Measurements from ENCODE around the gene DNAJC7. TPM values are rescaled to one million over a fixed set of nuclear protein-coding genes. Genes with fewer than 3 reads are reported as not detected.

DNAJC7 gene
- total and polyA plus RNA-seq, 9 of the 15 experiments (the other 6 are each of a cell fraction or from before 2014, with no cell fraction given): 85.8 to 262 (median 157) TPM

DNA sequence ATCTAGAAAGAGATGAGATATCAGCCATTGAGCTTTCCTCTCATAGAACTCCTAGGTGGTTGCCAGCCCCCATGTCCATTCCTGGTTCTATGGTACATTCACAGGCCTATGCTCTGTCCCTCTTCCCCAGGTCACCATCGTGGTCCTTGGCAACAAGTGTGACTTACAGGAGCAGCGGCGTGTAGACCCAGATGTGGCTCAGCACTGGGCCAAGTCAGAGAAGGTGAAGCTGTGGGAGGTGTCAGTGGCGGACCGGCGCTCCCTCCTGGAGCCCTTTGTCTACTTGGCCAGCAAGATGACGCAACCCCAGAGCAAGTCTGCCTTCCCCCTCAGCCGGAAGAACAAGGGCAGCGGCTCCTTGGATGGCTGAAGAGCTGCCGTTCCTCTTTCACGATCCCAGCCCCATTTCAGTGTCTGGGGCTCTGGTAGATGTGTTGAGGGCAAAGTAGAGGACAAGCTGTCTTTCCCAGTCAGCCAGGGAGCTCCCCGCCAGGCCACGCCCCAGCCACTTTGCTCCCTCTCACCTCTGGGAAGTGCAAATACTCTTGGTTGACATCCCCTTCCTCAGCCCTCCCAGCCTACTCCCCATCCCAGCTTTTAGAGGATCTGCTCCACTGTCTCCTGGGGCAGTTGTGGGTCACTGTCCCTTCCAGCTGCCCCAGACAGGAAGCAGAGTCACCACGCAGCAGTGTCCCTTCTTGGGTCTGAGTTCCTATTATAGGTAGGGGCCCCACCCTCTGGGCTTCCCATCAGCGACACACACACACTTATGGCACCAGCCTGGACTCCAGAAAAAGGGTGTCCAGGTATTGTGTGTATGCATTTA is 6.5 kb upstream of the DNAJC7 start (continued):
- TF ChIP-seq, protein P1, sequence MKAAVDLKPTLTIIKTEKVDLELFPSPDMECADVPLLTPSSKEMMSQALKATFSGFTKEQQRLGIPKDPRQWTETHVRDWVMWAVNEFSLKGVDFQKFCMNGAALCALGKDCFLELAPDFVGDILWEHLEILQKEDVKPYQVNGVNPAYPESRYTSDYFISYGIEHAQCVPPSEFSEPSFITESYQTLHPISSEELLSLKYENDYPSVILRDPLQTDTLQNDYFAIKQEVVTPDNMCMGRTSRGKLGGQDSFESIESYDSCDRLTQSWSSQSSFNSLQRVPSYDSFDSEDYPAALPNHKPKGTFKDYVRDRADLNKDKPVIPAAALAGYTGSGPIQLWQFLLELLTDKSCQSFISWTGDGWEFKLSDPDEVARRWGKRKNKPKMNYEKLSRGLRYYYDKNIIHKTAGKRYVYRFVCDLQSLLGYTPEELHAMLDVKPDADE (conservative IDR thresholded peaks at IDR 0.05; ENCODE audit: control insufficient read depth, low read depth, low read length): no peak
- TF ChIP-seq ZFP1 (CRISPR knock-in tag; IDR thresholded peaks at IDR 0.05) (no peak), ZC3H8 (IDR thresholded peaks at IDR 0.05) (no peak), SMC3 (conservative IDR thresholded peaks at IDR 0.05; ENCODE audit: insufficient read depth, low read depth, low read length) (no peak), SIN3B (IDR thresholded peaks at IDR 0.05; ENCODE audit: low read depth) (no peak), HDAC2 (IDR thresholded peaks at IDR 0.05) (0 out of 2 replicates have a peak, but pooled peaks have one; percentile 40), ADNP (tag; IDR thresholded peaks at IDR 0.05) (no peak), NELFE (IDR thresholded peaks at IDR 0.05; ENCODE audit: insufficient read depth, insufficient read length) (no peak), E2F3 (CRISPR knock-in tag; IDR thresholded peaks at IDR 0.05) (0 out of 2 replicates have a peak, but pooled peaks have one; percentile 3), ZNF583 (CRISPR knock-in tag; IDR thresholded peaks at IDR 0.05) (peak; percentile 95), ZNF143 (CRISPR knock-in tag; IDR thresholded peaks at IDR 0.05) (no peak), FOSL1 (tag; conservative IDR thresholded peaks at IDR 0.05) (no peak), EZH2 (IDR thresholded peaks at IDR 0.05; ENCODE audit: borderline replicate concordance, low read depth, low read length) (no peak), SRF (CRISPR knock-in tag; IDR thresholded peaks at IDR 0.05) (peak in 1 of 2 experiments; percentile 65; a peak in 1 of 4 replicates), NUFIP1 (IDR thresholded peaks at IDR 0.05; ENCODE audit: partially characterized antibody) (no peak), SREBF2 (CRISPR knock-in tag; IDR thresholded peaks at IDR 0.05) (no peak), ARID1B (IDR thresholded peaks at IDR 0.05) (peak; percentile 61; the same call in 1 of the 2 replicates), SLC30A9 (CRISPR knock-in tag; IDR thresholded peaks at IDR 0.05) (no peak), SPI1 (IDR thresholded peaks at IDR 0.05; ENCODE audit: borderline replicate concordance, low read depth, low read length) (peak; percentile 72; the same call in 1 of the 2 replicates)
- TF ChIP-seq, protein P2, sequence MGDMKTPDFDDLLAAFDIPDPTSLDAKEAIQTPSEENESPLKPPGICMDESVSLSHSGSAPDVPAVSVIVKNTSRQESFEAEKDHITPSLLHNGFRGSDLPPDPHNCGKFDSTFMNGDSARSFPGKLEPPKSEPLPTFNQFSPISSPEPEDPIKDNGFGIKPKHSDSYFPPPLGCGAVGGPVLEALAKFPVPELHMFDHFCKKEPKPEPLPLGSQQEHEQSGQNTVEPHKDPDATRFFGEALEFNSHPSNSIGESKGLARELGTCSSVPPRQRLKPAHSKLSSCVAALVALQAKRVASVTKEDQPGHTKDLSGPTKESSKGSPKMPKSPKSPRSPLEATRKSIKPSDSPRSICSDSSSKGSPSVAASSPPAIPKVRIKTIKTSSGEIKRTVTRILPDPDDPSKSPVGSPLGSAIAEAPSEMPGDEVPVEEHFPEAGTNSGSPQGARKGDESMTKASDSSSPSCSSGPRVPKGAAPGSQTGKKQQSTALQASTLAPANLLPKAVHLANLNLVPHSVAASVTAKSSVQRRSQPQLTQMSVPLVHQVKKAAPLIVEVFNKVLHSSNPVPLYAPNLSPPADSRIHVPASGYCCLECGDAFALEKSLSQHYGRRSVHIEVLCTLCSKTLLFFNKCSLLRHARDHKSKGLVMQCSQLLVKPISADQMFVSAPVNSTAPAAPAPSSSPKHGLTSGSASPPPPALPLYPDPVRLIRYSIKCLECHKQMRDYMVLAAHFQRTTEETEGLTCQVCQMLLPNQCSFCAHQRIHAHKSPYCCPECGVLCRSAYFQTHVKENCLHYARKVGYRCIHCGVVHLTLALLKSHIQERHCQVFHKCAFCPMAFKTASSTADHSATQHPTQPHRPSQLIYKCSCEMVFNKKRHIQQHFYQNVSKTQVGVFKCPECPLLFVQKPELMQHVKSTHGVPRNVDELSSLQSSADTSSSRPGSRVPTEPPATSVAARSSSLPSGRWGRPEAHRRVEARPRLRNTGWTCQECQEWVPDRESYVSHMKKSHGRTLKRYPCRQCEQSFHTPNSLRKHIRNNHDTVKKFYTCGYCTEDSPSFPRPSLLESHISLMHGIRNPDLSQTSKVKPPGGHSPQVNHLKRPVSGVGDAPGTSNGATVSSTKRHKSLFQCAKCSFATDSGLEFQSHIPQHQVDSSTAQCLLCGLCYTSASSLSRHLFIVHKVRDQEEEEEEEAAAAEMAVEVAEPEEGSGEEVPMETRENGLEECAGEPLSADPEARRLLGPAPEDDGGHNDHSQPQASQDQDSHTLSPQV (IDR thresholded peaks at IDR 0.05): peak; percentile 93
- TF ChIP-seq, protein P3, sequence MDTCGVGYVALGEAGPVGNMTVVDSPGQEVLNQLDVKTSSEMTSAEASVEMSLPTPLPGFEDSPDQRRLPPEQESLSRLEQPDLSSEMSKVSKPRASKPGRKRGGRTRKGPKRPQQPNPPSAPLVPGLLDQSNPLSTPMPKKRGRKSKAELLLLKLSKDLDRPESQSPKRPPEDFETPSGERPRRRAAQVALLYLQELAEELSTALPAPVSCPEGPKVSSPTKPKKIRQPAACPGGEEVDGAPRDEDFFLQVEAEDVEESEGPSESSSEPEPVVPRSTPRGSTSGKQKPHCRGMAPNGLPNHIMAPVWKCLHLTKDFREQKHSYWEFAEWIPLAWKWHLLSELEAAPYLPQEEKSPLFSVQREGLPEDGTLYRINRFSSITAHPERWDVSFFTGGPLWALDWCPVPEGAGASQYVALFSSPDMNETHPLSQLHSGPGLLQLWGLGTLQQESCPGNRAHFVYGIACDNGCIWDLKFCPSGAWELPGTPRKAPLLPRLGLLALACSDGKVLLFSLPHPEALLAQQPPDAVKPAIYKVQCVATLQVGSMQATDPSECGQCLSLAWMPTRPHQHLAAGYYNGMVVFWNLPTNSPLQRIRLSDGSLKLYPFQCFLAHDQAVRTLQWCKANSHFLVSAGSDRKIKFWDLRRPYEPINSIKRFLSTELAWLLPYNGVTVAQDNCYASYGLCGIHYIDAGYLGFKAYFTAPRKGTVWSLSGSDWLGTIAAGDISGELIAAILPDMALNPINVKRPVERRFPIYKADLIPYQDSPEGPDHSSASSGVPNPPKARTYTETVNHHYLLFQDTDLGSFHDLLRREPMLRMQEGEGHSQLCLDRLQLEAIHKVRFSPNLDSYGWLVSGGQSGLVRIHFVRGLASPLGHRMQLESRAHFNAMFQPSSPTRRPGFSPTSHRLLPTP (IDR thresholded peaks at IDR 0.05; ENCODE audit: borderline replicate concordance, extremely low read depth, insufficient read length): no peak
